Activated CD4-positive, CD25-positive, alpha-beta regulatory T cell treated with anti-CD3 and anti-CD28 coated beads, Interleukin-2, amount 50 U/mL, for 16 hours (primary cell): ENCODE data around the gene PDE4A.
A peak's percentile ranks its signal among the peaks of the same experiment; 100 is the strongest.
"Not testable (repeated sequence)": the region's sequence is repeated elsewhere in the genome, so short reads cannot be mapped to it uniquely, and the experiment has no call there.

Source experiments
- DNase-seq: peaks from one replicate; pipeline ENCODE4 v3.0.0-alpha.2; 2020; ENCODE audit warnings: low read depth, low spot score

PDE4A gene

DNA sequence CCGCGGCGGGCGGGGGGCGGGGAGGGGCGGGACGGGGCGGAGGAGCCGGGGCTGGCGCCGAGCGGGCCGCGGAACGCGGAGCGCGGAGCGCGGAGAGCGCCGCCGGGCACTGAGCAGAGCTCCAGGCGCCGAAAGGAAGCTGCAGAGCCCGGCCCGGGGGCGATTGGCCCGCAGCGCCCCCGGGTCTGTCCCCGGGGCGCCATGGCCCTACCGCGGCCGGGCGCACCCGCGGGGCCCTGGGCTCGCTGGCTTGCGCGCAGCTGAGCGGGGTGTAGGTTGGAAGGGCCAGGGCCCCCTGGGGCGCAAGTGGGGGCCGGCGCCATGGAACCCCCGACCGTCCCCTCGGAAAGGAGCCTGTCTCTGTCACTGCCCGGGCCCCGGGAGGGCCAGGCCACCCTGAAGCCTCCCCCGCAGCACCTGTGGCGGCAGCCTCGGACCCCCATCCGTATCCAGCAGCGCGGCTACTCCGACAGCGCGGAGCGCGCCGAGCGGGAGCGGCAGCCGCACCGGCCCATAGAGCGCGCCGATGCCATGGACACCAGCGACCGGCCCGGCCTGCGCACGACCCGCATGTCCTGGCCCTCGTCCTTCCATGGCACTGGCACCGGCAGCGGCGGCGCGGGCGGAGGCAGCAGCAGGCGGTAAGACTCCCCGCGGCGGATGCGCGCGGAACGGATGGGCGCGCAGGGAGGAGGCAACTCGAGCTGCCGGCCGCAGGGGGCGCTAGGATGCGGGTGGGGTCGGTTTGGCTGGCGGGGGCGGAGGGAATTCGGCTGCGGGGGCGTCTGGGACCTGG lies at the start of gene PDE4A:
Gene PDE4A (plus strand): TSS at position 95 of the 796 bp plus-strand sequence. CDS start 227 bp downstream, at position 322.
- DNase-seq, result no peak

DNA sequence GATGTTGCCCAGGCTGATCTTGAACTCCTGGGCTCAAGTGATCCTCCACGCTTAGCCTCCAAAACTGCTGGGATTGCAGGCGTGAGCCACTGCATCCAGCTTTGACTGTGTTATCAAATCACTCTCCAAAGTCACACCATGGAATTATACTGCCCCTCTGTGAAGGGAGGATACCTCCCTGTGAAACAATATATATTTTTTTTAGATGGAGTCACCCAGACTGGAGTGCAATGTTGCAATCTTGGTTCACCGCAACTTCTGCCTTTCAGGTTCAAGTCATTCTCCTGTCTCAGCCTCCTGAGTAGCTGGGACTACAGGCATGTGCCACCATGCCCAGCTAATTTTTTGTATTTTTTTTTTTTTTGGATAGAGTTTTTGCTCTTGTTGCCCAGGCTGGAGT lies 47.6 kb upstream of the PDE4A start:
- DNase-seq, result no peak

DNA sequence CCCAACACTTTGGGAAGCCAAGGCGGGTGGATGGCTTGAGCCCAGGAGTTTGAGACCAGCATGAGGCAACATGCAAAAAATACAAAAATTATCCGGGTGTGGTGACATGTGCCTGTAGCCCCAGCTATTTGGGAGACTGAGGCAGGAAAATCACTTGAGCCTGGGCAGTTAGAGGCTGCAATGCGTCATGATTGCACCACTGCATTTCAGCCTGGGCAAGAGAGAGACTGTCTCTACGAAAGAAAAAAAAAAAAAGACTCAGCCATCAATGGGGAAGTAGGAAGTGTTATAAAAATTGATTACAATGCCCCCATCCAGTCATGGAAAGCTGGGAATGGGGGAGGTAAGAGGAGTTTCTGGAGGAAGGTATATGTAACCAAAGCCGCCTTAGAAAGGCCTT lies 45.4 kb upstream of the PDE4A start:
- DNase-seq, result no peak

DNA sequence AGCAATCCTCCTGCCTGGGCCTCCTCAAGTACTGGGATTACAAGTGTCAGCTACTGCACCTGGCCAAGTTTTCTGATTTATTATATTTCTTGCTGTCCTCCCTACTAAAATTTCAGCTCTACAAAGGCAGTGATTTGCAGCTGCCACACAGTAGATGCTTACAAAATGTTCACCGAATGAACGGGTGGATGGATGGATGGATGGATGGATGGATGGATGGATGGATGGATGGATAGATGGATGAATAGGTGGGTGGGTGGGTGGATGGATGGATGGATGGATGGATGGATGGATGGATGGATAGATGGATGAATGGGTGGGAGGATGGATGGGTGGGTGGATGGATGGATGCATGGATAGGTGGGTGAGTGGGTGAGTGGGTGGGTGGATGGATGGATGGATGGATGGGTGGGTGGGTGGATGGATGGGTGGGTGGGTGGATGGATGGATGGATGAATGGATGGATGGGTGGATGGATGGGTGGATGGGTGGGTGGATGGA lies 43.1 kb upstream of the PDE4A start:
- DNase-seq, result not testable (repeated sequence)

DNA sequence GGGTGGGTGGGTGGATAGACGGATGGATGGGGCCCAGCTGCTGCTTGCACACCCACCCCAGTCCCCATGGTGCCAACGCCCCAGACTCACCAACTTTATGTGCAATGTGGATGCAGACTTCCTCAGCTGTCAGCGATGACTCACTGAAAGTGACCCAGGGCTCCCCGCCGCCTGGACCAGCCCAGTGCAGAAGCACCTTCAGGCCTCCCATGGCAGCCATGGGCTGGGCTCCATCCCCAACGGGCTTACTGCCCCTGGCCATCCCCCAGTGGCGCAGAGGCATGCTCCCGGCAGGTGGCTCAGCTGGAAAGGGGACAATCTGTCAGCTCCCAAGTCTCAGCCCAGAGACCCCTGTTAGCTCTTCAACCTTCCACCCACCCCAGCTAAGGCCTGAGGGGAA lies 42.2 kb upstream of the PDE4A start:
- DNase-seq, result no peak

DNA sequence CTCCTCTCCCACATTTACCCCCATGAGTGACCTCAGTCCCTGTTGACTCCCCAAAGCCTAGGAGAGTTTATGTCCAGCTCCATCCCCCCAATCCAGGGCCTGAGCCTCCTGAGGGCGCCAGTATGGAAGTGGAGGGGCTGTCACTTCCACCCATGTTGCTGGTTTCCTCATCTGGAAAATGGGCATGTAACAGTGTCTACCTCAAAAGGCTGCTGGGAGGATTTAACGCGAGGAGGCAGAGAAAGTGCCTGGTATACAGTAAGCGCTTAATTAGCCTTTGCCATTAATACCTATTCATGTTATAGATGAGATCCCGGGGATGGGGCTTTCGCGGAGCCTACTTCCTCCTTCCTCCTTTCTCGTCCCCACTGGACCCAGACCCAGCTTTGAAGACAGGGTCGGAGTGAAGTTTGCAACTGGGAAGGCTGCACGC lies 40.4 kb upstream of the PDE4A start:
- DNase-seq, result no peak

DNA sequence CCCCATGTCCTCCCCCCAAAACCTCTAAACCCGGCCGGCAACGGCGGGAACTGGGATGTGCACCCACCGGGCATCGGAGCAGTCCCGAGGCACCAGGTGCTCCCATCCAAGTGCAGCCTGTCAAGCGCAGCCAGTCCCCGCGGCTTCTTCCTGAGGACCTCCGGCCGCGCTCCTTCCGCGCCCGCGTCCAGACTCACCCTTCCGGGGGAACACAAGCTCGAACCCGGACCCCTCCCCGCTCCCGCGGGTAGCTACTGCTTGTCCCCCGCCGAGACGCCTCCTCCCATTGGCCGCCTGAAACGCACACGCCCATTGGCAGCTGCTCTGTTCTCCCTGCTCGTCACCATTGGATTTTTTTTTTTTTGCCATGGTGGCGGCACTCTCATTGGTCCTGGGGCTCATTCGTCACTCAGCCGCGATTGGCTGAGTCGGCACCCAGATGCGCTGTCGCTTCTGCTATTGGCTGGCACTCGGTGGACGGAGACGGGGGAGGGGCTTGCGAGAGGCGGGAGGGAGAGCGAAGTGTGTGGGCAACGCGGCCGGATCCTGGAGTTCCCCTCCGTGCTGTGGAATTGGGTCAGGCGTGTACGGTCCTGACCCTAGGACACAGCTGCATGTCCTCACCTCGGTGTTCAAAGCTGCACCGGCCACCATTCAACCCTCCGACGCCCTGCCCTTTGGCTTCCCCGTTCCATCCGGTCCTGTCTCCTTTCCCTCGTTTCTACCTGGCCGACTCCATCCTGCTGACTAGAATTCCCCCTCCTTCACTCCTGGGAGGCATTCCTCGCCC lies 39.8 kb upstream of the PDE4A start, which contains the start of gene TYK2:
Gene TYK2 (minus strand): TSS at position 260 of the 790 bp plus-strand sequence. CDS start 2,166 bp downstream, outside the sequence.
- peak; percentile 90 for DNase-seq

DNA sequence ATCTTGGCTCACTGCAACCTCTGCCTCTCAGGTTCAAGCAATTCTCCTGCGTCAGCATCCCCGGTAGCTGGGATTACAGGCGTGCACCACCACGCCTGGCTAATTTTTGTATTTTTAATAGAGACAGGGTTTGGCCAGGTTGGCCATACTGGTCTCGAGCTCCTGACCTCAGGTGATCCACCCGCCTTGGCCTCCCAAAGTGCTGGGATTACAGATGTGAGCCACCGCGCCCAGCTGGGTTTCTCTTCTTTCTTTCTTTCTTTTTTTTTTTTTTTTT lies 37.2 kb upstream of the PDE4A start:
- DNase-seq, result not testable (repeated sequence)

DNA sequence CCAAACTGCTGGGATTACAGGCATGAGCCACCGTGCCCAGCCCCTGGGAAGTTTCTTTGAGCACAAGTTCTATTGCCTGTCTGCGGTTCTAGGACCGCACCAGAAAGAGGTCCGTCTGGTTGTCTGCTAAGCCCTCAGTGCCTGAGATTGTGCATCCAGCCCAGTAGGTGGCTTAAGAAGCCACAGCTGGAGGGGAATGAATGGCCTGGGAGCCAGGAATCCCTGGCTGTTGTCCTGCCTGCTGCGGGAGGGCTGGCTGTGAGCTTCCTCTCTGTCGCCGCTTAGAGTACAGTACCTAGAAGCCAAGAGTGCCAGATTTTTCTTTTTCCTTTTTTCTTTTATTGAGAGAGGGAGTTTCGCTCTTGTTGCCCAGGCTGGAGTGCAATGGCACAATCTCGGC lies 35.8 kb upstream of the PDE4A start:
- no peak for DNase-seq

DNA sequence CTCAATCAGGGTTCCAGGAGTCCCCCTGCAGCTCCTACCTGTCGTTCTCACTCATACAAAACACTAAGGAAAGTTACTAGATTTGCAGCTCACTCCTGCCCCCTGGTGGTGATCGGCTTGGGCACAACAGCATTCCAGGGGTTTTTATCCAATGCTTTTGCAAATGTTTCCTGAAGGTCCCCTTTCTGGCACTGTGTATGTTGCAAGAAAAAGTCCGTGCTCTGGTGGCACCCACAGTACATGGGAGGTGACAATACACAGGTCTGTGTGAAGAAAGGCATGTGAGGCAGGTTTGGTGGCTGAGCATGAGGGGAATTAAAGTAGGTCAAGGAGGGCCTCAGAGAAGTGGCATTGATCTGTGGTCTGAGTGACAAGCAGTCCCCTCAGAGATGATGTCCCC lies 31.4 kb upstream of the PDE4A start:
- peak; percentile 73 for DNase-seq

DNA sequence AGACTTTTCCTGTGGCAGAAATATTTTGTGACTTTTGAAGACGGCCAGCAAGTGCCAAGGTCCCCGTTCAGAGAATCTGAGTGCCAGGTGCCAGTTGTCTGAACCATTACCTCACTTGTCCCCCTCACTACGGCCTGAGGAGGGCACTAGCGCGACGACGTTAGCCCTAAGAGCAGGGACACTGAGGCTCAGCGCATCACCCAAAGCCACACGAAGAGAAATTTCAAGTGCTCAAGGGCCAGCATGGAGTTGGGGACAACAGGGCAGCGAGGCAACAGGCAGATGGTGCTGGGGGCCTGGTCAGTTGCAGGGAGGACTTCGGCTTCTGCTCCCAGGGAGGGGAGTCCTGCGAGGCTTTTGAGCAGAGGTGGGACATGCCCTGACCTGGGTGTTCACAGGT lies 30.5 kb upstream of the PDE4A start:
- no peak for DNase-seq

DNA sequence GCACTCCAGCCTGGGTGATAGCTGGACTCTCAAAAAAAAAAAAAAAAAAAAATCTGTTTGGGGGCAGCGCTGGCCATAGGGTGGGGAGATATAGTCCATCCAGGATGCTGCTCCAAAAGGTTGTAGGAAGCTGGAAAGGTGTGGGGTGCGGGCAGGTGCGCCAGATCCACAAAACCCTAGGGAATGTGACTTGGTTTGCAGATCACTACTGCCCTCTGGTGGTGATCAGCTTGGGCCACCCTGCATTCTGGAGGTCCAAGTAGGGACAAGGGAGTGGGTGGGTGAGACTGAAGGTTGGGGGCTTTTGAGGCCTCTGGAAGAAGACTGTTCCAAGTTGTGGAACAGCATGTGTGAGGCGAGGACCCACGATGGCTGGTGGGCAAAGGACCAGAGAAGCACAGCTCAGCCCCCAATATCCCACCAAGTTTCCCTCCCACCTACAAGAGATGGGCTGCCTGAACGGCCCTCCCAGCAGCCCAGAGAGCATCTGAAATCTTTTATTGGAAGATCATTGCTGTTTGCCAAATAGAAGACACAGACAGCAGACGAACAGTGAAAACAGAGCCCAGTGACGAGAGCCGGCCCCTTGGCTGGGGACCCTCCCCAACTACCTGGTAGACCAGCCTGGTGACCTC lies 29.6 kb upstream of the PDE4A start:
- peak; percentile 28 for DNase-seq

DNA sequence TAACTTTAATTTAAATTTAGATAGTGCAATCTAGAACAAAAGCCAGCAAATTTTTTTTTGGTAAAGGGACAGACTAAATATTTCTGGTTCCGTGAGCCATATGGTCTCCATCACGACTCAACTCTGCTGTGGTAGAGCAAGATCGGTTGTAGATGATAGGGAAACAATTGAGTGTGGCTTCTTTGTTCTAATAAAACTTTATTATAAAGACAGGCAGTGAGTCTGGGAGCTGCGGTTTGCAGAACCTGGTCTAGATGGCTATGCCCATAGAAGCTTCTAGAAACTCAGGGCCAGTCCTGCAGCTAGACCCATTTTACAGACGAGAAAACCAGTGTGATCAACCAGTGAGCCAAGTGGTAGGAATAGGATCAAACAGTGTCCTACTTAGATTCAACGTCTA lies 28.2 kb upstream of the PDE4A start:
- DNase-seq, result no peak

DNA sequence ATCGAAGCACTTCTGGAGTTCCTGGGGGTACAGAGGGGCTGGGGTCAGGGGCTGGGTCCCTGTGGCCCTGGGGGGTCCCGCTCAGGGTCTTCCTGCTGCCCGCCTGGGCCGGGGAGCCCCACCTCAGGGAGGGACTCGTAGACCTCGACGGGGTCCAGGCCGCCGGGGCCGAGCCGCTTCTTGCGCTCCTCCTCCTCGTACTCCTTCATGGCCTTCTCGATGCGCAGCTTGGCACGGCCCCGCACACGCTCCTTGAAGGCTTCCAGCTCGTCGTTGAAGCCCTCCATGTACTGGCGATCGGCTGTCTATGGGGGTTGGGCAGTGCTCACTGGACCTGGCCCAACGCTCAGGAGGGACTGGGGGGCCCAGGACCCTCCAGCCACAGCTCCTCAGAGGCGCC lies 27.2 kb upstream of the PDE4A start:
- DNase-seq, result no peak

DNA sequence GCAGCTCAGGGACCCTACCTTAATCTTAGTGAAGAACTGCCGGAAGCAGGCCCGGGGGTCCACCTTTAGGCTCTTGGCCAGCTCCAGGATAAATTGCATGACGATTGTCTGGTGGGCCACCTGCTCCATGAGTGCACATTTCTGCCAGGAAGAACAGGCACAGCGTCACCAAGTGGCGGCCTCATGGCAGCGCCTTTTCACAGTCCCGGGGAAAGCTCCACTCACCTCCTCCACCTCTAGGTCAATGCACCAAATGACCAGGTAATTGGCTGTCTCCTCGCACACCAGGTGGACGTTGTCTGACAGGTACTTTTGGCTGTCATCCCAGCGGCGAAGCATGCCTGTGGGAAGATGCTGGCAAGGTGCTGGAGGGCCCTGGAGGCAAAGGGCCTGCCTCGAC lies 25.3 kb upstream of the PDE4A start:
- no peak for DNase-seq

DNA sequence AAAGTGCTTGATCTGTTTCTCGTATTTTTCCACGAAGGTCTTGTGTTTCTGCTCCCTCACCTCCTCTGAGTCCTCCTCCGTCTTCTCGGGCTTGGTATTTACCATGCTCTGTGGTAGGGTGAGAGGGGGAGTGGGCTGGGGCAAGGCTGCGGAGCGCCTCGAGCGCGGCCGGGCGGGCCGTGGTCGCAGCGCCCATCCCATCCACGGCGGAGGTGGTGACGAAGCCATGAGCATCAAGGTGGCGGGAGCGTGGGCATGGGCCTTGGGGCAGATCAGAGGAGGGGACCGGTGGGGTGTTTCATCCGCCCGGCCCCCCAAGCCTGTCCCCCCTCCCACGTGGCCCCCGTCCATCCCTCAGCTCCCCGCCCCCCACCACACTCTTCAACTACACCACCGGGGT lies 24.9 kb upstream of the PDE4A start:
- DNase-seq, result no peak

DNA sequence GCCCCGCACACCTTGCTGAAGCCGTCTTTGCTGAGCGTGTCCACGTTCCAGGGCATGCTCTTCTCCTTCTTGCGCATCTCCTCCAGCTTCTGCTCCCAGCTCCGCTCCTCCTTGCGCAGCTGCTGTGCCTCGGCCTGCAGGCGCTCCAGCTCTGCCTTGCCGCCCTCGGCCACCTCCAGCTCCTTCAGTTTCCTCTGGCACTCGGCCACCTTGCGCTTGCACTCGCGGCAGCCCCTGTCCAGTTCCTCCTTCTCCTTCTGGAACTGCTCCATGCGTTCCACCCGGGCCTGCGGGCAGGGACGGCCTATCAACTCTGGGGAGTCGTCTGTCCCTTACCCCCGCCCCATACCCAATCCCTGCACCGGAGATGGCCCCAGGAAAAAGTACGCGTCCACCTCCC lies 24.4 kb upstream of the PDE4A start:
- no peak for DNase-seq

DNA sequence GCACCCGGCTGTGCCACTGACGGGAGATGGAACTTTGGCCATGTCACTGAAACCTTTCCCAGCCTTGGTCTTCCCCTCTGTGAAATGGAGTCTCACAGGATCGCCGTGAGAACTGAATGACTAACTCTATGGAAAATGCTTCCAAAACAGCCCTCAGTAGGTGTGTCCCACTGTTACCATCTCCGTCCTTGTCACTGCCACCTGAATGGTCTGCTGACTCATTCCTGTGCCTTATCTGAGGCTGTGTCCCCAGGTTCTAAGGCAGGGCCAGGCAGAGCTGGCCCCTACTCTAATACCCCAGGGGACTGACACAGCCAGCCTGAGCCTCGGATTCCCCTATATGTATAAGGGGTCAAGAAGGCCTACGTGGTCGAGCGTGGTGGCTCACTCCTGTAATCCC lies 21.5 kb upstream of the PDE4A start:
- DNase-seq, result no peak

DNA sequence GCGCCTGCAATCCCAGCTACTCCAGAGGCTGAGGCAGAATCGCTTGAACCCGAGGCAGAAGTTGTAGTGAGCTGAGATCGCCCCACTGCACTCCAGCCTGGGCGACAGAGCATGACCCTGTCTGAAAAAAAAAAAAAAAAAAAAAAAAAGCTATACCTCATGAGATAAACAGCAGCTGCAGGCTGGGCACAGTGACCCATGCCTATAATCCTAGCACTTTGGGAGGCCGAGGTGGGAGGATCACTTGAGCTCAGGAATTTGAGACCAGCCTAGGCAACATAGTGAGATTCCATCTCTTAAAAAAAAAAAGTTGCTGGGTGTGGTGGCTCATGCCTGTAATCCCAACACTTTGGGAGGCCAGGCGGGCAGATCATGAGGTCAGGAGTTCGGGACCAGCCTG lies 21.0 kb upstream of the PDE4A start:
- DNase-seq, result not testable (repeated sequence)

DNA sequence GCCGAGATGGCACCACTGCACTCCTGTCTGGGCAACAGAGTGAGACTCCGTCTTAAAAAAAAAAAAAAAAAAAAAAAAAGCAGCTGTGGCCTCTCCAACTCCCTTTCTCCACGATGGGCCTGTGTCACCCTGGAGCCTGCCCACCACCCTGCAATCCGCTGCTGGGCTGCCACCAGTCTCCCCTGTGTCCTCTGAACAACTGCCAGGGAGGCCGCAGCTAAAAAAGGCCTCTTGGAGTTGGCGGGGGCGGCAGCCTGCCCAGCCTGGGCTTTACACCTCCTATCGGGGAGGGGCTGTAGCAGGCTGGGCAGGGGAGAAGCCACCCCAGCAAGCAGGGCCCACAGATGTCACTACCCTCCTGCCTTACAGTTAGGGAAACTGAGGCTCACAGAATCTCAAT lies 20.5 kb upstream of the PDE4A start:
- DNase-seq, result no peak

DNA sequence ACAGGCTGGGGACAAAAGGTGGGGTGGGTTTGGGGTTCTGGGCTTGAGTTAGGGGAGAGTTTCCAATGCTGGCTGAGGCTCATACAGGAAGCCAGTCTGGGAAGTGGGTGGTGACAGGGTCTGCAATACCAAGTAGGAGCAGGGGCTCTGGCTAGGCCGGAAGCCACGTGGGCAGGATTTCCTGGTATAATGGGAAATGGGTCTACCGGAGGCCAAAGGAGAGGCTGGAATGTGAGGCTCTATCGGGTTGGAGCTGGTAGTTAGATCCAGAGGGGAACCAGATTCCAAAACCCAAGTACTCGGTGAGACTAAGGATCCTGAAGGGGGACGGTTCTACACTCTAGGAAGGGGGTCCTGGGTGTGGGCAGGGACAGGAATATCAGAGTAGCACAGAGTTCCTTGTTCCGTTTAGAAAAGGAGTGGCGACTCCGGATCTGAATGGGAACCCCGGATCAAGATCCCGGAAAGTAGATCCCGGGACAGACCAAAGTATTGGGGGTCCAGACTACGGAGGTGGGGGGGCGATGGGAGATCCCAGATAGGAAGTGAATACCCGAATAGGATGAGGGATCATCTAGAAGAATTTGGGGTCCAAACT lies 17.8 kb upstream of the PDE4A start:
- DNase-seq, result no peak
